ENCODE measurements around the gene GPC6.

DNA sequence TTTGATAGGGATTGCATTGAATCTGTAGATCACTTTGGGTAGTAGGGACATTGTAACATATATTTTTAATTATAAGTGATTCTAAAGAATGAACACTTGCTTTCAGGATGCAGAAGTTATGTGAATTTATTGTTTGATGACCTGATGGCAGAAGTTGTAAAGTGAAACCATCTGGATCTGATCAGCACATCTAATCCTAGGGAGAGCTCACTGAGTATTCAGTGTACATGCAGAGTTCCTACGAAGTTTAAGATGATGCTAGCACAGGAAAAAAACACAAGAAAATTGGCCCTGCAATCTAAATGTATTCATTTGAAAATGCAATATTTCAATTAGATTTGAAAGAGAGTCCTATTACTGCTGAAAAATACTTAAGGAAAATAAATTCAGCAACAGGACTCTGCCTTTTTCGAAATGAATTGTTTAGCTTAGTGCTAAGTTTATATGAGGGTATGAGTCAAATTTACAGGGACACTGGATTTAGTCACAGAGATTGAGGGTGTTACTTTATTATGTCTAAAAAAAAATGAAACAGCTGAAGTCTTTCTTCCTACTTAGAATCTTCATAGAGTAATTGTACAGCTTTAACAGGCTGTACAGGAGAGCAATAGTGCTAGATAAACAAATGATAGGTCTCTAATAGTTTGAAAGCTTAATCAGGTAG is 867.2 kb downstream of the GPC6 start:
- TF ChIP-seq CTCF (IDR thresholded peaks at IDR 0.05): no peak
- TF ChIP-seq EZH2phosphoT487 (IDR thresholded peaks at IDR 0.05): no peak
- TF ChIP-seq EZH2 (IDR thresholded peaks at IDR 0.05): no peak

Measured in neural progenitor cell (in vitro differentiated cells).